ENCODE results near the gene MRPL47.

The MRPL47 gene

GRCh38 chr3:179590669-179591068 lies 13.8 kb downstream of the MRPL47 start:
- DNase-seq: no peak

- no peak for DNase-seq
These were observed 15.3 kb downstream of the MRPL47 start for GRCh38 chr3:179589143-179589542.

GRCh38 chr3:179580992-179581391 lies 23.4 kb downstream of the MRPL47 start:
- no peak for DNase-seq

GRCh38 chr3:179565496-179565895 lies 38.9 kb downstream of the MRPL47 start:
- no peak for DNase-seq

- peak; percentile 65 for DNase-seq
These were observed 41.1 kb downstream of the MRPL47 start for GRCh38 chr3:179563271-179563783.

GRCh38 chr3:179562591-179563270 lies 41.7 kb downstream of the MRPL47 start, which contains the start of gene ACTL6A:
ACTL6A (plus strand) TSS chr3:179562926; CDS start chr3:179563093, 167 bp downstream.
- DNase-seq: peak; percentile 95

- no peak for DNase-seq
These were observed 43.6 kb downstream of the MRPL47 start for GRCh38 chr3:179560791-179561190.

GRCh38 chr3:179558742-179559364 lies 45.6 kb downstream of the MRPL47 start:
- no peak for DNase-seq

GRCh38 chr3:179551349-179552105 lies 52.9 kb downstream of the MRPL47 start:
- no peak for DNase-seq

- DNase-seq: no peak
These were observed 57.6 kb downstream of the MRPL47 start for GRCh38 chr3:179546814-179547241.

- DNase-seq: no peak
These were observed 59.3 kb downstream of the MRPL47 start for GRCh38 chr3:179544981-179545645.

GRCh38 chr3:179542375-179542774 lies 62.1 kb downstream of the MRPL47 start:
- DNase-seq: no peak

- DNase-seq: no peak
These were observed 62.8 kb downstream of the MRPL47 start for GRCh38 chr3:179541596-179541995.

GRCh38 chr3:179541094-179541493 lies 63.3 kb downstream of the MRPL47 start:
- no peak for DNase-seq

All from activated CD4-positive, CD25-positive, alpha-beta regulatory T cell treated with anti-CD3 and anti-CD28 coated beads, Interleukin-2, amount 50 U/mL, for 72 hours (primary cell).